IMR-90 (cell line): ENCODE results near the gene TMTC1. TPM values are rescaled to one million over a fixed set of nuclear protein-coding genes. Genes with fewer than 3 reads are reported as not detected.

ENCODE experiments used
- ATAC-seq: fragments of 200-7000 bp; cut with Tn5 transposase; 2 replicates; pipeline ENCODE4 v1.9.1; 2020; ENCODE audit warnings: low read depth, mild to moderate bottlenecking, moderate library complexity
- BruUV-seq: library from RNA; stranded (reverse); fragments of 400-500 nt; replicated peaks from 2 replicates; lab custom pipeline; 2021; lab: Mats Ljungman, UMichigan
- CTCF ChIA-PET: fragments of 300-600 bp; formaldehyde crosslinking; extraction: SDS; loops from one replicate; lab custom pipeline; 2021; ENCODE audit warnings: antibody characterized with exemption; lab: Yijun Ruan, JAX
- POLR2A ChIA-PET: fragments of 300-600 bp; sonication (Branson Sonifier 250); formaldehyde crosslinking; loops from one replicate; lab custom pipeline; 2022; ENCODE audit warnings: antibody characterized with exemption; ENCODE audit not compliant: unreplicated experiment; lab: Charles Lee
- DNase-seq: peaks from one replicate; pipeline ENCODE4 v3.0.0; 2013
- H2AFZ ChIP-seq: replicated peaks from 2 replicates; pipeline ENCODE3; 2013; ENCODE audit warnings: low read length, mild to moderate bottlenecking; ENCODE audit not compliant: poor library complexity
- H2AK5ac ChIP-seq: 2 replicates; pipeline ENCODE4 v1.6.1; 2013; ENCODE audit warnings: low read depth, low read length, inconsistent platforms
- H2AK9ac ChIP-seq: replicated peaks from 2 replicates; pipeline ENCODE3; 2013; ENCODE audit warnings: mild to moderate bottlenecking, low read depth, low read length, moderate library complexity; ENCODE audit not compliant: poor library complexity
- H2BK120ac ChIP-seq: 2 replicates; pipeline ENCODE4 v1.6.1; 2013; ENCODE audit warnings: low read depth, low read length, inconsistent platforms
- H2BK15ac ChIP-seq: 3 replicates; pipeline ENCODE4 v1.6.1; 2013; ENCODE audit warnings: low read depth, low read length, inconsistent platforms
- H2BK20ac ChIP-seq: 2 replicates; pipeline ENCODE4 v1.6.1; 2013; ENCODE audit warnings: low read depth, mild to moderate bottlenecking, inconsistent platforms, low read length, moderate library complexity
- H2BK5ac ChIP-seq: 2 replicates; pipeline ENCODE4 v1.6.1; 2013; ENCODE audit warnings: mild to moderate bottlenecking, low read depth, low read length, inconsistent platforms; ENCODE audit not compliant: poor library complexity, severe bottlenecking
- H3K14ac ChIP-seq: replicated peaks from 2 replicates; pipeline ENCODE4 v1.6.1; 2013; ENCODE audit warnings: low read depth, low read length, inconsistent platforms
- H3K18ac ChIP-seq: 2 replicates; pipeline ENCODE4 v1.6.1; 2013; ENCODE audit warnings: low read depth, low read length, control low read depth
- H3K23ac ChIP-seq: 2 replicates; pipeline ENCODE4 v1.6.1; 2013; ENCODE audit warnings: low read depth, low read length, inconsistent platforms
- H3K27ac ChIP-seq: 2 replicates; pipeline ENCODE4 v1.5.1; 2013; ENCODE audit warnings: mild to moderate bottlenecking, control low read depth, low read length; ENCODE audit not compliant: insufficient read depth
- H3K27me3 ChIP-seq: 2 replicates; pipeline ENCODE4 v1.6.1; 2013; ENCODE audit warnings: low read length; ENCODE audit not compliant: control insufficient read depth, insufficient read depth
- H3K36me3 ChIP-seq: 2 replicates; pipeline ENCODE4 v1.6.1; 2013; ENCODE audit warnings: low read length, mixed read lengths; ENCODE audit not compliant: control insufficient read depth, insufficient read depth
- H3K4ac ChIP-seq: 2 replicates; pipeline ENCODE4 v1.6.1; 2013; ENCODE audit warnings: low read depth, low read length, inconsistent platforms
- H3K4me1 ChIP-seq: 2 replicates; pipeline ENCODE4 v1.6.1; 2013; ENCODE audit warnings: low read length, mixed read lengths; ENCODE audit not compliant: control insufficient read depth, insufficient read depth
- H3K4me2 ChIP-seq: 2 replicates; pipeline ENCODE4 v1.6.1; 2013; ENCODE audit warnings: low read depth, mild to moderate bottlenecking, control low read depth, low read length, moderate library complexity
- H3K4me3 ChIP-seq: 2 replicates; pipeline ENCODE4 v1.5.1; 2013; ENCODE audit warnings: low read depth, mild to moderate bottlenecking, control low read depth, low read length, moderate library complexity; ENCODE audit not compliant: insufficient read depth
- H3K56ac ChIP-seq: 2 replicates; pipeline ENCODE4 v1.6.1; 2013; ENCODE audit warnings: low read length, inconsistent platforms; ENCODE audit not compliant: insufficient read depth; ENCODE audit errors: extremely low read depth
- H3K79me1 ChIP-seq, 2 experiments: 2 replicates each; pipeline ENCODE4 v1.6.1; 2013; ENCODE audit warnings: low read length in 2 of 2, inconsistent platforms in 1 of 2, low read depth in 1 of 2
- H3K9ac ChIP-seq: 2 replicates; pipeline ENCODE4 v1.6.1; 2013; ENCODE audit warnings: low read depth, low read length, control low read depth
- H3K9me1 ChIP-seq: 2 replicates; pipeline ENCODE4 v1.6.1; 2013; ENCODE audit warnings: low read length, inconsistent platforms; ENCODE audit not compliant: insufficient read depth
- H3K9me3 ChIP-seq: 2 replicates; pipeline ENCODE4 v1.6.1; 2013; ENCODE audit warnings: low read length; ENCODE audit not compliant: control insufficient read depth, insufficient read depth
- H4K20me1 ChIP-seq: 2 replicates; pipeline ENCODE4 v1.6.1; 2013; ENCODE audit warnings: low read length, inconsistent platforms; ENCODE audit not compliant: insufficient read depth
- H4K5ac ChIP-seq: 2 replicates; pipeline ENCODE4 v1.6.1; 2013; ENCODE audit warnings: mild to moderate bottlenecking, low read depth, low read length, control low read depth
- H4K8ac ChIP-seq, 2 experiments: 2 replicates each; pipeline ENCODE4 v1.6.1; 2013; ENCODE audit warnings: low read depth in 2 of 2, low read length in 2 of 2, control low read depth in 1 of 2, inconsistent platforms in 1 of 2
- H4K91ac ChIP-seq: 2 replicates; pipeline ENCODE4 v1.6.1; 2013; ENCODE audit warnings: low read depth, low read length, inconsistent platforms; ENCODE audit not compliant: insufficient read depth
- BHLHE40 ChIP-seq: fragments of 150-350 bp; IDR thresholded peaks from 2 replicates; pipeline ENCODE4 v1.6.1; 2016; ENCODE audit warnings: mild to moderate bottlenecking, low read depth, low read length
- CEBPB ChIP-seq: IDR thresholded peaks from 2 replicates; pipeline ENCODE4 v1.6.1; 2012; ENCODE audit warnings: low read depth, low read length, improper control_type of control experiment
- CHD1 ChIP-seq: IDR thresholded peaks from 2 replicates; pipeline ENCODE4 v1.6.1; 2012; ENCODE audit warnings: low read depth, low read length, improper control_type of control experiment
- MAZ ChIP-seq: IDR thresholded peaks from 2 replicates; pipeline ENCODE4 v1.6.1; 2012; ENCODE audit warnings: low read depth, mild to moderate bottlenecking, low read length, improper control_type of control experiment, moderate library complexity, borderline replicate concordance
- MXI1 ChIP-seq: IDR thresholded peaks from 2 replicates; pipeline ENCODE4 v1.6.1; 2012; ENCODE audit warnings: low read depth, mild to moderate bottlenecking, low read length, moderate library complexity, borderline replicate concordance
- NFE2L2 ChIP-seq: fragments of 150-350 bp; IDR thresholded peaks from 2 replicates; pipeline ENCODE4 v1.6.1; 2016; ENCODE audit warnings: low read depth, mild to moderate bottlenecking, low read length
- POLR2A ChIP-seq: IDR thresholded peaks from 2 replicates; pipeline ENCODE4 v1.6.1; 2012; ENCODE audit warnings: mild to moderate bottlenecking, low read depth, low read length
- RAD21 ChIP-seq: IDR thresholded peaks from 2 replicates; pipeline ENCODE4 v1.6.1; 2012; ENCODE audit warnings: low read length, improper control_type of control experiment
- SMC3 ChIP-seq: fragments of 150-350 bp; IDR thresholded peaks from 2 replicates; pipeline ENCODE4 v1.6.1; 2016; ENCODE audit warnings: low read depth, mild to moderate bottlenecking, antibody characterized with exemption, low read length, moderate library complexity
- WGBS, 2 experiments: methylation state at CpG; one replicate each; pipeline versions ENCODE4 v1.1.5 to v1.1.7; 2013; ENCODE audit warnings: missing lambda C conversion rate in 2 of 2; ENCODE audit not compliant: insufficient read length in 1 of 2; ENCODE audit errors: extremely low coverage in 2 of 2; 5-methylcytosine and 5-hydroxymethylcytosine counted together
- dilution Hi-C: fragments of 300-500 bp; cut with HindIII; formaldehyde crosslinking; loops from one replicate; pipeline ENCODE4 v1.14.3; 2018; ENCODE audit warnings: low sequenced_read_pairs; ENCODE audit not compliant: unreplicated experiment
- in situ Hi-C: fragments of 300-500 bp; cut with MboI; formaldehyde crosslinking; loops from 3 replicates; pipeline ENCODE4 v1.14.3; 2019; ENCODE audit warnings: low sequenced_read_pairs, inconsistent platforms, mixed read lengths
- intact Hi-C: fragments of 100-400 bp; cut with micrococcal nuclease; formaldehyde crosslinking; loops from 2 replicates; pipeline ENCODE4 v1.10.0; 2022
- polyA plus RNA-seq, 3 experiments: library from polyadenylated mRNA; depleted of rRNA; stranded (reverse); fragments of >200 nt; gene quantifications; 2 replicates each; pipeline ENCODE4 v1.2.3, GENCODE V29; 2012; ENCODE audit warnings: low replicate concordance in 1 of 3
- total RNA-seq: library from RNA; depleted of rRNA; stranded (reverse); fragments of >200 nt; gene quantifications from 2 replicates; pipeline ENCODE4 v1.2.3, GENCODE V29; 2012
- TF ChIP-seq, protein P1 (sequence below): fragments of 150-350 bp; IDR thresholded peaks from 2 replicates; pipeline ENCODE4 v1.6.1; 2017; ENCODE audit warnings: mild to moderate bottlenecking, antibody characterized with exemption, low read length, low read depth
- TF ChIP-seq, protein P2 (sequence below): conservative IDR thresholded peaks from 2 replicates; pipeline ENCODE4 v1.5.1; 2012; ENCODE audit warnings: mild to moderate bottlenecking, low read depth, low read length, improper control_type of control experiment

Gene TMTC1
- total and polyA plus RNA-seq, 2 of the 4 experiments (the other 2 are of a cell fraction): 12.5 to 36.4 TPM

GRCh38 chr12:29552994-29553748 is 230.6 kb downstream of the TMTC1 start (continued):
- TF ChIP-seq, protein P1, sequence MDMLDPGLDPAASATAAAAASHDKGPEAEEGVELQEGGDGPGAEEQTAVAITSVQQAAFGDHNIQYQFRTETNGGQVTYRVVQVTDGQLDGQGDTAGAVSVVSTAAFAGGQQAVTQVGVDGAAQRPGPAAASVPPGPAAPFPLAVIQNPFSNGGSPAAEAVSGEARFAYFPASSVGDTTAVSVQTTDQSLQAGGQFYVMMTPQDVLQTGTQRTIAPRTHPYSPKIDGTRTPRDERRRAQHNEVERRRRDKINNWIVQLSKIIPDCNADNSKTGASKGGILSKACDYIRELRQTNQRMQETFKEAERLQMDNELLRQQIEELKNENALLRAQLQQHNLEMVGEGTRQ: no peak

- no peak overlapping the region for H3K9ac ChIP-seq
- H3K27ac ChIP-seq: no peak overlapping the region
- no peak overlapping the region for H2BK5ac ChIP-seq
- H4K5ac ChIP-seq: no peak overlapping the region
- POLR2A ChIA-PET: no interaction called here
- H3K4ac ChIP-seq: no peak overlapping the region
- no peaks in the 10 kb centered on the region for H3K27me3 ChIP-seq
- no peak overlapping the region for H3K14ac ChIP-seq
- H3K9me1 ChIP-seq: peaks cover 2% of the 10 kb centered on the region
- BruUV-seq: no TSS peak
- H2AK9ac ChIP-seq: no peak overlapping the region
- no peak overlapping the region for H2BK120ac ChIP-seq
- H3K4me2 ChIP-seq: no peak overlapping the region
- H3K4me3 ChIP-seq: no peak overlapping the region
- peaks cover 5% of the 10 kb centered on the region for H3K4me1 ChIP-seq
- DNase-seq: peak; percentile 61
- no peak overlapping the region for H3K18ac ChIP-seq
- dilution Hi-C loops (no loop called here), in situ Hi-C loops (no loop called here), intact Hi-C loops (no loop called here)
- WGBS, 2 experiments: no CpG with 5 or more reads among the region's 1 CpG
- H2BK20ac ChIP-seq: no peak overlapping the region
- H3K56ac ChIP-seq: no peak overlapping the region
- H3K36me3 ChIP-seq: peaks cover 3% of the 10 kb centered on the region; the same call in 1 of the 2 replicates
- H2BK15ac ChIP-seq: no peak overlapping the region
- no peak overlapping the region for H4K8ac ChIP-seq
- H4K20me1 ChIP-seq: no peaks in the 10 kb centered on the region
- H2AK5ac ChIP-seq: no peak overlapping the region
- H3K9me3 ChIP-seq: no peaks in the 10 kb centered on the region
- ATAC-seq: peak; percentile 82
- CTCF ChIA-PET: interaction anchor here (0.6 to 0.9 kb wide), 2 partner anchors 20 to 122 kb away, joined by 3 to 4 read pairs; no protein-coding TSS in a partner anchor
- H3K23ac ChIP-seq: no peak overlapping the region
- TF ChIP-seq NFE2L2: no peak
- no peak for TF ChIP-seq CEBPB
- no peak for TF ChIP-seq POLR2A
- no peak for TF ChIP-seq MXI1
- TF ChIP-seq BHLHE40: no peak
- TF ChIP-seq SMC3: peak; percentile 82
- no peak for TF ChIP-seq CHD1
- TF ChIP-seq, protein P2, sequence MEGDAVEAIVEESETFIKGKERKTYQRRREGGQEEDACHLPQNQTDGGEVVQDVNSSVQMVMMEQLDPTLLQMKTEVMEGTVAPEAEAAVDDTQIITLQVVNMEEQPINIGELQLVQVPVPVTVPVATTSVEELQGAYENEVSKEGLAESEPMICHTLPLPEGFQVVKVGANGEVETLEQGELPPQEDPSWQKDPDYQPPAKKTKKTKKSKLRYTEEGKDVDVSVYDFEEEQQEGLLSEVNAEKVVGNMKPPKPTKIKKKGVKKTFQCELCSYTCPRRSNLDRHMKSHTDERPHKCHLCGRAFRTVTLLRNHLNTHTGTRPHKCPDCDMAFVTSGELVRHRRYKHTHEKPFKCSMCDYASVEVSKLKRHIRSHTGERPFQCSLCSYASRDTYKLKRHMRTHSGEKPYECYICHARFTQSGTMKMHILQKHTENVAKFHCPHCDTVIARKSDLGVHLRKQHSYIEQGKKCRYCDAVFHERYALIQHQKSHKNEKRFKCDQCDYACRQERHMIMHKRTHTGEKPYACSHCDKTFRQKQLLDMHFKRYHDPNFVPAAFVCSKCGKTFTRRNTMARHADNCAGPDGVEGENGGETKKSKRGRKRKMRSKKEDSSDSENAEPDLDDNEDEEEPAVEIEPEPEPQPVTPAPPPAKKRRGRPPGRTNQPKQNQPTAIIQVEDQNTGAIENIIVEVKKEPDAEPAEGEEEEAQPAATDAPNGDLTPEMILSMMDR: peak; percentile 81
- TF ChIP-seq MAZ: peak; percentile 17; the same call in 1 of the 2 replicates
- TF ChIP-seq RAD21: peak; percentile 90
- TF ChIP-seq, protein P1: no peak
- no peak overlapping the region for H4K91ac ChIP-seq
- H2AFZ ChIP-seq: no peak overlapping the region
- H3K79me1 ChIP-seq: peaks cover 0 to 10% of the 10 kb centered on the region in 2 experiments; a peak in 2 of 4 replicates
These were observed 231.3 kb downstream of the TMTC1 start for GRCh38 chr12:29552324-29552927.
